Mammary epithelial cell (primary cell): ENCODE data around the gene PNO1.

Experiments used
- EZH2 ChIP-seq: IDR thresholded peaks from 2 replicates; pipeline ENCODE4 v1.6.1; 2012; ENCODE audit warnings: low read length, inconsistent platforms, borderline replicate concordance
- TF ChIP-seq, protein P1 (sequence below), 2 donors: IDR thresholded peaks in 1 of 2; conservative IDR thresholded peaks in 1 of 2; 2 replicates each; pipeline ENCODE4 v1.5.1; 2011 to 2012; ENCODE audit warnings: inconsistent platforms in 2 of 2, low read length in 2 of 2, mild to moderate bottlenecking in 2 of 2, control low read depth in 1 of 2, low read depth in 1 of 2; ENCODE audit not compliant: insufficient read depth in 1 of 2; ENCODE audit errors: extremely low read depth in 1 of 2

DNA sequence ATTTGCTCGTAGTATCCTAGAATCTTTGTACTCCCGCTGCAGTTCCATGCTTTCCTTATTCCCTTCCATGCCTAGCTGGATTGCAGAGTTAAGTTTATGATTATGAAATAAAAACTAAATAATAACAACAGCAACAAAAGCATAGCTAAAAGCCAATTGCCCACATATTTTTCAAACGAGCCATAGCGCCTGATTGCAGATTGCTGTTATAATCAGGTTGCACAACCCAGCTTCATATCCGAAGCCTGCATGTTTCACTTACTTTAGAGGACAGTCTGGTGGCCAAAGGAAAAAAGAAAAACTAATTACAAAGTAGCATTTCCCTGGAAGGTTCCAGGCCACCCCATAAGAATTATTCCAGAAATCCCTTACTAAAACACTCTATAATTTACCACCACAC lies 31.9 kb upstream of the PNO1 start:
- TF ChIP-seq, protein P1, sequence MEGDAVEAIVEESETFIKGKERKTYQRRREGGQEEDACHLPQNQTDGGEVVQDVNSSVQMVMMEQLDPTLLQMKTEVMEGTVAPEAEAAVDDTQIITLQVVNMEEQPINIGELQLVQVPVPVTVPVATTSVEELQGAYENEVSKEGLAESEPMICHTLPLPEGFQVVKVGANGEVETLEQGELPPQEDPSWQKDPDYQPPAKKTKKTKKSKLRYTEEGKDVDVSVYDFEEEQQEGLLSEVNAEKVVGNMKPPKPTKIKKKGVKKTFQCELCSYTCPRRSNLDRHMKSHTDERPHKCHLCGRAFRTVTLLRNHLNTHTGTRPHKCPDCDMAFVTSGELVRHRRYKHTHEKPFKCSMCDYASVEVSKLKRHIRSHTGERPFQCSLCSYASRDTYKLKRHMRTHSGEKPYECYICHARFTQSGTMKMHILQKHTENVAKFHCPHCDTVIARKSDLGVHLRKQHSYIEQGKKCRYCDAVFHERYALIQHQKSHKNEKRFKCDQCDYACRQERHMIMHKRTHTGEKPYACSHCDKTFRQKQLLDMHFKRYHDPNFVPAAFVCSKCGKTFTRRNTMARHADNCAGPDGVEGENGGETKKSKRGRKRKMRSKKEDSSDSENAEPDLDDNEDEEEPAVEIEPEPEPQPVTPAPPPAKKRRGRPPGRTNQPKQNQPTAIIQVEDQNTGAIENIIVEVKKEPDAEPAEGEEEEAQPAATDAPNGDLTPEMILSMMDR (conservative IDR thresholded peaks at IDR 0.05 in 1 of 2, IDR thresholded peaks at IDR 0.05 in 1 of 2; ENCODE audit: extremely low read depth in 1 of 2, insufficient read depth in 1 of 2, low read depth in 1 of 2, low read length in 2 of 2), result no peak
- TF ChIP-seq EZH2, result no peak
